H1 (cell line): Measurements from ENCODE around the gene MAVS. TPM values are rescaled to one million over a fixed set of nuclear protein-coding genes. Genes with fewer than 3 reads are reported as not detected.

Experiments
- CTCF ChIA-PET: fragments of 300-600 bp; sonication (Branson Sonifier 250); formaldehyde crosslinking; loops from one replicate; lab custom pipeline; 2021; ENCODE audit not compliant: partially characterized antibody; lab: Charles Lee
- POLR2A ChIA-PET: fragments of 300-600 bp; sonication (Branson Sonifier 250); formaldehyde crosslinking; loops from one replicate; lab custom pipeline; 2021; ENCODE audit warnings: inconsistent platforms; ENCODE audit not compliant: partially characterized antibody; lab: Charles Lee
- DNase-seq, 2 experiments: peaks; one replicate each; pipeline versions ENCODE4 v3.0.0 to v3.0.0-alpha.2; 2010 to 2022; ENCODE audit warnings: low spot score in 2 of 2, low read depth in 1 of 2, mixed read lengths in 1 of 2
- FAIRE-seq: peaks from 2 replicates; lab custom pipeline; 2011; peaks lifted over from hg19 to GRCh38; lab: Jason Lieb, UNC
- H2AFZ ChIP-seq: 2 replicates; pipeline ENCODE4 v1.8.1; 2012; ENCODE audit warnings: low read length, inconsistent platforms
- H2AK5ac ChIP-seq: 2 replicates; pipeline ENCODE4 v1.6.1; 2013; ENCODE audit warnings: low read depth, low read length
- H2BK120ac ChIP-seq: replicated peaks from 2 replicates; pipeline ENCODE3; 2013; ENCODE audit warnings: low read depth, low read length, inconsistent platforms
- H2BK12ac ChIP-seq: 2 replicates; pipeline ENCODE4 v1.6.1; 2013; ENCODE audit warnings: low read depth, low read length
- H2BK15ac ChIP-seq: 2 replicates; pipeline ENCODE4 v1.6.1; 2013; ENCODE audit warnings: low read length
- H2BK20ac ChIP-seq: 2 replicates; pipeline ENCODE4 v1.6.1; 2013; ENCODE audit warnings: low read length
- H2BK5ac ChIP-seq: 2 replicates; pipeline ENCODE4 v1.6.1; 2013; ENCODE audit warnings: low read depth, low read length
- H3K14ac ChIP-seq: 2 replicates; pipeline ENCODE4 v1.6.1; 2013; ENCODE audit warnings: inconsistent platforms; ENCODE audit not compliant: insufficient read length
- H3K18ac ChIP-seq: 2 replicates; pipeline ENCODE4 v1.6.1; 2013; ENCODE audit warnings: low read length; ENCODE audit errors: extremely low read depth
- H3K23ac ChIP-seq: 2 replicates; pipeline ENCODE4 v1.6.1; 2013; ENCODE audit warnings: inconsistent platforms; ENCODE audit not compliant: insufficient read length
- H3K23me2 ChIP-seq: 2 replicates; pipeline ENCODE4 v1.6.1; 2013; ENCODE audit warnings: low read depth, low read length
- H3K27ac ChIP-seq: 2 replicates; pipeline ENCODE4 v1.6.1; 2011; ENCODE audit warnings: low read depth, low read length, inconsistent platforms
- H3K27me3 ChIP-seq, 4 experiments: replicated peaks in 1 of 4; 1 replicate in 1 of 4; 2 replicates in 3 of 4; pipeline versions ENCODE4 v1.6.1 to v1.8.1; 2011 to 2013; ENCODE audit warnings: low read length in 3 of 4, mild to moderate bottlenecking in 3 of 4, inconsistent platforms in 2 of 4, mixed read lengths in 2 of 4, moderate library complexity in 1 of 4; ENCODE audit not compliant: control insufficient read depth in 3 of 4, insufficient read depth in 3 of 4; ENCODE audit errors: extremely low read depth in 1 of 4
- H3K36me3 ChIP-seq, 4 experiments: 2 replicates each; pipeline versions ENCODE4 v1.6.1 to v1.8.1; 2011 to 2013; ENCODE audit warnings: mild to moderate bottlenecking in 4 of 4, low read length in 3 of 4, moderate library complexity in 2 of 4, control low read depth in 1 of 4, inconsistent platforms in 1 of 4; ENCODE audit not compliant: insufficient read depth in 4 of 4, control insufficient read depth in 2 of 4
- H3K4ac ChIP-seq: replicated peaks from 2 replicates; pipeline ENCODE3; 2013; ENCODE audit warnings: low read length, low read depth, mixed read lengths, inconsistent platforms; ENCODE audit not compliant: insufficient read length
- H3K4me1 ChIP-seq, 4 experiments: replicated peaks in 1 of 4; 1 replicate in 1 of 4; 2 replicates in 3 of 4; pipeline versions ENCODE4 v1.6.1 to v1.8.1; 2011 to 2013; ENCODE audit warnings: low read length in 3 of 4, inconsistent platforms in 2 of 4, mixed read lengths in 1 of 4; ENCODE audit not compliant: insufficient read depth in 4 of 4, control insufficient read depth in 3 of 4
- H3K4me2 ChIP-seq, 2 experiments: 2 replicates each; pipeline versions ENCODE4 v1.6.1 to v1.8.1; 2011 to 2013; ENCODE audit warnings: low read depth in 2 of 2, low read length in 2 of 2, control low read depth in 1 of 2, inconsistent platforms in 1 of 2, mild to moderate bottlenecking in 1 of 2; ENCODE audit not compliant: insufficient read depth in 1 of 2
- H3K4me3 ChIP-seq, 4 experiments: fragments of 200-600, 300-600 bp in 1 of 4; sonication (generic), shearing (Covaris generic), sonication (Bioruptor Twin) in 1 of 4; 2 replicates each; pipeline versions ENCODE4 v1.5.1 to v1.8.1; 2011 to 2016; ENCODE audit warnings: low read length in 4 of 4, low read depth in 3 of 4, control low read depth in 2 of 4, inconsistent platforms in 2 of 4, mild to moderate bottlenecking in 2 of 4, mixed read lengths in 1 of 4, moderate library complexity in 1 of 4; ENCODE audit not compliant: insufficient read depth in 2 of 4; ENCODE audit errors: extremely low read depth in 1 of 4
- H3K56ac ChIP-seq: replicated peaks from 2 replicates; pipeline ENCODE3; 2013; ENCODE audit warnings: low read depth, mild to moderate bottlenecking, mixed read lengths, low read length, inconsistent platforms; ENCODE audit not compliant: insufficient read length
- H3K79me1 ChIP-seq: 2 replicates; pipeline ENCODE4 v1.6.1; 2013; ENCODE audit warnings: low read depth, low read length, control low read depth
- H3K79me2 ChIP-seq, 2 experiments: 2 replicates each; pipeline versions ENCODE4 v1.6.1 to v1.8.1; 2012 to 2013; ENCODE audit warnings: low read length in 2 of 2, mild to moderate bottlenecking in 2 of 2, inconsistent platforms in 1 of 2; ENCODE audit not compliant: insufficient read depth in 2 of 2, control insufficient read depth in 1 of 2
- H3K9ac ChIP-seq, 4 experiments: replicated peaks in 1 of 4; 1 replicate in 1 of 4; 2 replicates in 3 of 4; pipeline versions ENCODE4 v1.6.1 to v1.8.1; 2011 to 2013; ENCODE audit warnings: low read depth in 3 of 4, low read length in 3 of 4, control low read depth in 2 of 4, mild to moderate bottlenecking in 2 of 4, moderate library complexity in 2 of 4, inconsistent platforms in 1 of 4; ENCODE audit errors: extremely low read depth in 1 of 4
- H3K9me3 ChIP-seq, 2 experiments: 2 replicates each; pipeline versions ENCODE4 v1.6.1 to v1.8.1; 2012 to 2013; ENCODE audit warnings: mild to moderate bottlenecking in 2 of 2, moderate library complexity in 2 of 2, control low read depth in 1 of 2, inconsistent platforms in 1 of 2, low read depth in 1 of 2, low read length in 1 of 2, mixed read lengths in 1 of 2; ENCODE audit not compliant: insufficient read depth in 2 of 2
- H4K20me1 ChIP-seq, 2 experiments: replicated peaks in 1 of 2; 2 replicates each; pipeline versions ENCODE3 to v1.8.1; 2011 to 2013; ENCODE audit warnings: inconsistent platforms in 2 of 2, low read length in 2 of 2, mild to moderate bottlenecking in 1 of 2; ENCODE audit not compliant: insufficient read depth in 2 of 2, control insufficient read depth in 1 of 2
- H4K5ac ChIP-seq: 2 replicates; pipeline ENCODE4 v1.6.1; 2013; ENCODE audit warnings: low read length, low read depth, mixed read lengths, inconsistent platforms; ENCODE audit not compliant: insufficient read length
- H4K8ac ChIP-seq: 2 replicates; pipeline ENCODE4 v1.8.0; 2013; ENCODE audit warnings: mild to moderate bottlenecking, moderate library complexity, low read length, inconsistent platforms; ENCODE audit not compliant: insufficient read depth; ENCODE audit errors: extremely low read depth
- H4K91ac ChIP-seq: replicated peaks from 2 replicates; pipeline ENCODE3; 2013; ENCODE audit warnings: low read length, mixed read lengths, inconsistent platforms; ENCODE audit not compliant: insufficient read length
- BCL11A ChIP-seq, 2 experiments: IDR thresholded peaks; one replicate each; pipeline ENCODE4 v1.6.1; 2011; ENCODE audit warnings: low read depth in 2 of 2, low read length in 2 of 2, mild to moderate bottlenecking in 2 of 2
- CBX8 ChIP-seq: fragments of 300-800, 300-1000 bp; sonication (generic); IDR thresholded peaks from 2 replicates; pipeline ENCODE4 v1.7.1; 2016; ENCODE audit warnings: low read depth, low read length, borderline replicate concordance
- EP300 ChIP-seq, 2 experiments: IDR thresholded peaks; 1 replicate in 1 of 2; 2 replicates in 1 of 2; pipeline ENCODE4 v1.6.1; 2011 to 2012; ENCODE audit warnings: low read depth in 2 of 2, low read length in 2 of 2, mild to moderate bottlenecking in 2 of 2, borderline replicate concordance in 1 of 2, inconsistent platforms in 1 of 2, moderate library complexity in 1 of 2
- GTF2F1 ChIP-seq: IDR thresholded peaks from 2 replicates; pipeline ENCODE4 v1.6.1; 2012; ENCODE audit warnings: low read depth, low read length, improper control_type of control experiment, borderline replicate concordance
- HDAC2 ChIP-seq, 2 experiments: fragments of 300-600 bp in 1 of 2; sonication (generic) in 1 of 2; IDR thresholded peaks; 2 replicates each; pipeline ENCODE4 v1.6.1; 2011 to 2012; ENCODE audit warnings: low read depth in 2 of 2, low read length in 2 of 2, mild to moderate bottlenecking in 2 of 2, moderate library complexity in 2 of 2, borderline replicate concordance in 1 of 2, inconsistent platforms in 1 of 2
- JUND ChIP-seq: IDR thresholded peaks from 2 replicates; pipeline ENCODE4 v1.6.1; 2011; ENCODE audit warnings: mild to moderate bottlenecking, improper control_type of control experiment, low read length
- KDM1A ChIP-seq: fragments of 200-600, 300-600 bp; sonication (generic); IDR thresholded peaks from 2 replicates; pipeline ENCODE4 v1.7.1; 2016; ENCODE audit warnings: mild to moderate bottlenecking, low read length, borderline replicate concordance
- KDM4A ChIP-seq: IDR thresholded peaks from one replicate; pipeline ENCODE4 v1.7.1; 2012; ENCODE audit warnings: low read depth, mild to moderate bottlenecking, moderate library complexity, low read length, inconsistent platforms; ENCODE audit not compliant: severe bottlenecking
- RNF2 ChIP-seq: fragments of 200-900, 300-1000 bp; sonication (generic); IDR thresholded peaks from 2 replicates; pipeline ENCODE4 v1.7.1; 2016; ENCODE audit warnings: borderline replicate concordance, low read depth, mild to moderate bottlenecking, antibody characterized with exemption, low read length; ENCODE audit not compliant: poor library complexity, severe bottlenecking; ENCODE audit errors: missing control alignments
- SAP30 ChIP-seq: fragments of 300-600 bp; sonication (generic); IDR thresholded peaks from 2 replicates; pipeline ENCODE4 v1.7.1; 2012; ENCODE audit warnings: low read length, moderate library complexity, mild to moderate bottlenecking, inconsistent platforms; ENCODE audit not compliant: insufficient read depth, insufficient replicate concordance
- SIRT6 ChIP-seq: IDR thresholded peaks from one replicate; pipeline ENCODE4 v1.7.1; 2012; ENCODE audit warnings: low read length, inconsistent platforms
- SRF ChIP-seq: IDR thresholded peaks from 2 replicates; pipeline ENCODE4 v1.6.1; 2011; ENCODE audit warnings: mild to moderate bottlenecking, low read depth, low read length, moderate library complexity
- TAF7 ChIP-seq: optimal IDR thresholded peaks from 2 replicates; pipeline ENCODE3; 2011; ENCODE audit warnings: low read depth, mild to moderate bottlenecking, inconsistent platforms, low read length, moderate library complexity, borderline replicate concordance
- WGBS, 2 experiments: shearing (Covaris generic) in 1 of 2; methylation state at CpG; one replicate each; pipeline versions ENCODE4 v1.1.6 to v1.1.7; 2013 to 2015; ENCODE audit warnings: low lambda C conversion rate in 2 of 2, mixed read lengths in 2 of 2, inconsistent platforms in 1 of 2, low coverage in 1 of 2, missing lambda C conversion rate in 1 of 2; ENCODE audit not compliant: insufficient replicate concordance in 2 of 2, insufficient coverage in 1 of 2, insufficient read length in 1 of 2; ENCODE audit errors: extremely low coverage in 1 of 2, missing lambda C conversion rate in 1 of 2; 5-methylcytosine and 5-hydroxymethylcytosine counted together
- polyA plus RNA-seq, 7 experiments: library from polyadenylated mRNA; depleted of rRNA in 3 of 7; stranded (reverse) in 5 of 7; unstranded in 2 of 7; fragments of >200 nt in 5 of 7; fragments of 200-250 nt in 2 of 7; gene quantifications; 1 replicate in 5 of 7; 2 replicates in 1 of 7; 4 replicates in 1 of 7; pipeline versions ENCODE4 v1.2.1 to v1.2.3, GENCODE V29; 2011 to 2013; ENCODE audit warnings: missing spikeins in 2 of 7, mixed read lengths in 2 of 7
- total RNA-seq: library from RNA; stranded (reverse); fragmentation: NEBNext Ultra II Directional; extraction: Animal tissue kit (Norgen Biotek cat#: 25700); gene quantifications from 2 replicates; pipeline ENCODE4 v1.2.1, GENCODE V29; 2021

MAVS gene
- total and polyA plus RNA-seq, 2 of the 8 experiments (the other 6 are each of a cell fraction or from before 2014, with no cell fraction given), result 9.9 to 24.3 TPM

DNA sequence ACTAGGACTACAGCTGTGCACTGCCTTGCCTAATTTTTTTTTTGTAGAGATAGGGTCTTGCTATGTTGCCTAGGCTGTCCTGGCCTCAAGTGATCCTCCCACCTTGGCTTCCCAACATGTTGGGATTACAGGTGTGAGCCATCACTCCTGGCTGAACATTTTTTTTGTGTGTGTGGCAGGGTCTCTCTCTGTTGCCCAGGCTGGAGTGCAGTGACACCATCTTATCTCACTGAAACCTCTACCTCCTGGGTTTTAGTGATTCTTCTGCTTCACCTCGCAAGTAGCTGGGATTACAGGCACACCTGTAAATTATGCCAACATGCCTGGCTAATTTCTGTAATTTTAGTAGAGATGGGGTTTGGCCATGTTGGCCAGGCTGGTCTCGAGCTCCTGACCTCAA lies 67.8 kb downstream of the MAVS start:
- no peak overlapping the region for H3K4ac ChIP-seq
- no peak overlapping the region for H3K4me2 ChIP-seq
- H3K79me2 ChIP-seq, result peaks cover 5 to 96% of the 10 kb centered on the region in 2 experiments
- no peak overlapping the region for H3K4me3 ChIP-seq
- no peak overlapping the region for H4K5ac ChIP-seq
- peaks cover 5% of the 10 kb centered on the region; the same call in 1 of the 2 replicates for H3K79me1 ChIP-seq
- no peaks in the 10 kb centered on the region for H3K27me3 ChIP-seq
- H4K8ac ChIP-seq, result no peak overlapping the region
- H2BK120ac ChIP-seq, result no peak overlapping the region
- ChIA-PET POLR2A (interaction anchor here (1.8 kb wide), 1 partner anchor 15 kb away, joined by 4 read pairs; no protein-coding TSS in a partner anchor), CTCF (interaction anchor here (1.3 kb wide), 2 partner anchors 27 to 171 kb away, joined by 3 read pairs; no protein-coding TSS in a partner anchor)
- no peak for DNase-seq
- no peaks in the 10 kb centered on the region for H3K9me3 ChIP-seq
- no peak for FAIRE-seq
- H3K56ac ChIP-seq, result no peak overlapping the region
- 92% methylated on average over 2 of the region's 2 CpGs; no CpG with 5 or more reads in 1 of the 2 experiments for WGBS, 2 experiments
- H2BK12ac ChIP-seq, result no peak overlapping the region
- no peak overlapping the region for H3K14ac ChIP-seq
- no peak overlapping the region for H3K9ac ChIP-seq
- H4K91ac ChIP-seq, result no peak overlapping the region
- no peak overlapping the region for H3K18ac ChIP-seq
- no peak overlapping the region for H3K23ac ChIP-seq
- H2BK20ac ChIP-seq, result no peak overlapping the region
- H2AK5ac ChIP-seq, result no peak overlapping the region
- H3K4me1 ChIP-seq, result no peaks in the 10 kb centered on the region
- peaks cover 26 to 33% of the 10 kb centered on the region in 2 experiments for H4K20me1 ChIP-seq
- H3K36me3 ChIP-seq, result peaks cover 34 to 81% (median 63%) of the 10 kb centered on the region in 4 experiments
- H2AFZ ChIP-seq, result no peak overlapping the region
- no peak overlapping the region for H3K27ac ChIP-seq
- H2BK5ac ChIP-seq, result no peak overlapping the region
- H3K23me2 ChIP-seq, result no peaks in the 10 kb centered on the region; the same call in 1 of the 2 replicates
- H2BK15ac ChIP-seq, result no peak overlapping the region
- TF ChIP-seq SRF (no peak), BCL11A (IDR thresholded peaks at IDR 0.05; ENCODE audit: low read depth in 2 of 2, low read length in 2 of 2) (no peak), GTF2F1 (no peak), JUND (no peak), RNF2 (no peak), TAF7 (no peak), HDAC2 (IDR thresholded peaks at IDR 0.05; ENCODE audit: borderline replicate concordance in 1 of 2, low read depth in 2 of 2, low read length in 2 of 2) (no peak), SIRT6 (no peak), KDM4A (no peak), SAP30 (no peak), CBX8 (no peak), EP300 (IDR thresholded peaks at IDR 0.05; ENCODE audit: borderline replicate concordance in 1 of 2, low read depth in 2 of 2, low read length in 2 of 2) (no peak), KDM1A (no peak)
